NT2/D1 (cell line): ENCODE results near the gene NOG.

ENCODE experiments used
- DNase-seq: peaks from one replicate; pipeline ENCODE4 v3.0.0-alpha.2; 2011; ENCODE audit warnings: low read depth, low spot score
- H3K27me3 ChIP-seq: 2 replicates; pipeline ENCODE4 v1.6.0; 2011; ENCODE audit warnings: mild to moderate bottlenecking; ENCODE audit not compliant: insufficient read length, insufficient read depth
- H3K36me3 ChIP-seq: 2 replicates; pipeline ENCODE4 v1.6.1; 2011; ENCODE audit warnings: mild to moderate bottlenecking, low read length, mixed read lengths; ENCODE audit not compliant: insufficient read depth, insufficient read length
- H3K4me1 ChIP-seq: 2 replicates; pipeline ENCODE4 v1.5.1; 2011; ENCODE audit not compliant: insufficient read depth, insufficient read length
- H3K4me3 ChIP-seq: 2 replicates; pipeline ENCODE4 v1.5.1; 2011; ENCODE audit warnings: low read depth; ENCODE audit not compliant: insufficient read length
- H3K9ac ChIP-seq: 2 replicates; pipeline ENCODE4 v1.6.0; 2011; ENCODE audit warnings: low read depth; ENCODE audit not compliant: insufficient read length
- H3K9me3 ChIP-seq: 2 replicates; pipeline ENCODE4 v1.5.1; 2011; ENCODE audit warnings: mild to moderate bottlenecking, low read length; ENCODE audit not compliant: insufficient read depth
- SUZ12 ChIP-seq: IDR thresholded peaks from 2 replicates; pipeline ENCODE4 v1.6.1; 2011; ENCODE audit not compliant: insufficient read length, insufficient read depth; ENCODE audit errors: extremely low read depth
- YY1 ChIP-seq: IDR thresholded peaks from 2 replicates; pipeline ENCODE4 v1.6.1; 2011; ENCODE audit not compliant: insufficient read length, insufficient read depth
- ZNF274 ChIP-seq: IDR thresholded peaks from 2 replicates; pipeline ENCODE4 v1.6.1; 2011; ENCODE audit warnings: mild to moderate bottlenecking, low read depth, low read length

NOG gene

DNA sequence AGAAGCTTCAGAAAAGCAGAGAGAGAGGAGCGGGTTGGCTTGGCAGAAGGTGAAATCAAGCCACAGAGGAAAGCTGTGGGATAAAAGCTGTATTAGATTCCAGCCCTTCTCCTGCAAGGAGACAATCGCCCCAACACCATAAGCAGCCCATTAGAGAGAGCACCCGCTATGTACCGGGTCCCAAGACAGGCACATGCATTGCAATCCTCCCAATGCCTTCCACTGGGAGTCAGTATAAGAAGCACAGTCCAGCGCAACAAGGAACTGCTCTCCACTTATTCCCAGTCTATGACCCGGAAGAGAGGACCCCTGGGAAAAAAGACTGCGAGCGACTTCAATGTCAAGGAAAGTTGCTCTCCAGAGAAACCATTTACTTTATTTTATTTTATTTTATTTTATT, 43.8 kb downstream of the NOG start:
- peaks cover 3% of the 10 kb centered on the region for H3K4me1 ChIP-seq
- H3K9ac ChIP-seq, result no peak overlapping the region
- no peaks in the 10 kb centered on the region for H3K27me3 ChIP-seq
- DNase-seq, result no peak
- no peaks in the 10 kb centered on the region for H3K9me3 ChIP-seq
- TF ChIP-seq YY1 (no peak), ZNF274 (no peak), SUZ12 (no peak)
- no peak overlapping the region for H3K4me3 ChIP-seq
- H3K36me3 ChIP-seq, result no peaks in the 10 kb centered on the region

DNA sequence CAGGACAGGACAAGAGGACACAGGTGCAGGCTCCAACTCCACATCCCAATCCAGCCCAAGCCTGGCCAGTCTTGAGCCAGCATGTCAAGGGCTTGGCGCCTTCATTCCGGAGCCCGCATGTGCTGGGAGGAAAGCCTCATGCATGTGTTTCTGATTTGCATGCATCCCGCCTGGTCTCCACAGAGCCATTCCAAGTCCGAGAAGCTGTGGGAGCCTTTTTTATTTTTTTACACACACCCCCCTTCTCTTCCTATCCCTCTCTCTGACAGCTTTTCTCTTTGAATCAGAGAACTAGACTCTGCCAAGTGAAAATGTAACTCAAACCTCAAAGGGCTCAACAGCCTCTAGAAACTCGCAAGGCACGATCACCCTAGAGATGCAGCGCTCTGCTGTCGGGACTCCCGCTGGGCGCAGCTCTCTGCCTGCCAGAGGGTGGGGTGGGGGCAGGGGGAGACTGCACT, 45.1 kb downstream of the NOG start:
- no peak for DNase-seq
- Histone ChIP-seq H3K27me3 (no peaks in the 10 kb centered on the region), H3K9ac (no peak overlapping the region), H3K4me1 (peaks cover 3% of the 10 kb centered on the region), H3K9me3 (no peaks in the 10 kb centered on the region), H3K36me3 (no peaks in the 10 kb centered on the region), H3K4me3 (no peak overlapping the region)
- TF ChIP-seq ZNF274, result no peak
- no peak for TF ChIP-seq SUZ12
- no peak for TF ChIP-seq YY1

DNA sequence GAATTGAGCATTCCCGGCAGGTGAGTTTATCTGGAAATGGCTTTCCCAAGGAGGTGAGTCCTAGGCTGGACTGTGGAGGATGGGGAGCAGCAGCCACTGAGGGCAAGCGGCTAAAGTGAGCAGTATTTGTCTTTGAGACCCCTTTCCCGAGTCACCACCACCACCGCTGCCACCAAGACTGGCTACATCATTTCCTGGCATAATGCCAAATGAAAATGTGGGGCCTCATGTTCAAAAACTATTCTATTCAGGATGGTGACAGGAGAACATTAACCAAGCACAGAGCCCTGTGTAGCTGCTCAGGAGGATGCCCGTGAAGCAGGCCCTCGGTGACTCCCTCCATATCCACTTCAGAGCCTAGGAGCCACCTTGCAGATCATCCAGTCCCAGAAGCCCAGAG, 46.0 kb downstream of the NOG start:
- H3K4me3 ChIP-seq, result no peak overlapping the region
- no peaks in the 10 kb centered on the region for H3K9me3 ChIP-seq
- DNase-seq, result no peak
- no peaks in the 10 kb centered on the region for H3K27me3 ChIP-seq
- no peak overlapping the region for H3K9ac ChIP-seq
- H3K4me1 ChIP-seq, result peaks cover 3% of the 10 kb centered on the region
- TF ChIP-seq YY1, result no peak
- no peak for TF ChIP-seq ZNF274
- no peak for TF ChIP-seq SUZ12
- H3K36me3 ChIP-seq, result no peaks in the 10 kb centered on the region

DNA sequence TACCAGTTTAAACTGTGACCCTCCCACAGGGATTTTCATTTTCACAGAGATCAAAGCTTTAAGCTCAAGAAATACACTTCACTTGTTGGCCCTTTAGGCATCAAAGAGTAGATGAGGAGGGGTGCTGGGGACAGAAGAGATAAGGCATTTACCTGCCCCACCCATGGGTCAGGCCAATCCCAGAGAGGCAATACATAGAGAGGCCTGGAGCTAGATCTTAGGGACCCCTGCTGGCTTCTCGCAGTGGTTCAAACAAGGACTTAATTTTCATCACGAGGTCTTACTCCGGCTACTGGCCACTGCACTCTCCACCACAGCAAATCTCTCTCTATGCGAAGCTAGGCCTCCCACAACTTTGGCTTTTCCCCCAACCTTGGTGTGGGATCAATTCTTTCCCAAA, 46.6 kb downstream of the NOG start:
- Histone ChIP-seq H3K9me3 (no peaks in the 10 kb centered on the region), H3K4me3 (no peak overlapping the region), H3K9ac (no peak overlapping the region), H3K27me3 (no peaks in the 10 kb centered on the region), H3K36me3 (no peaks in the 10 kb centered on the region), H3K4me1 (peaks cover 3% of the 10 kb centered on the region)
- no peak for TF ChIP-seq ZNF274
- TF ChIP-seq YY1, result no peak
- TF ChIP-seq SUZ12, result no peak
- DNase-seq, result no peak

DNA sequence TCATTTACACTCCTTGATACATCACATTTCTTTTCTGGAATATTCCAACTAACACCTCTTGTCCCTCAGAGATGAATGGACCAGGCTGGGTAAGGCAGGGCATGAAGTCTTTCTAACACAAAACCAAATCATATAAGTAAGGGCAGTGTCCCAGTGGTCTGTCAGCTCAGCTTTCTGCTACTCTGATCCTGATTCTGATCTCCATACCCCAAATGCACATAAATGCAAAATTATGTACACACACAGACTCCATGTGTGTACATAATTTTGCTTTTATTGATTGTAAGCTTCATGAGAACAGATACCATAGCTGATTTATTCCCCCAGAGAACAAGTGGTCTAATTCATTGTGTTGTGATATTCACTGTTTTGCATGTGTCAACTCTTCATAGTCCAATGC, 47.9 kb downstream of the NOG start:
- H3K36me3 ChIP-seq, result no peaks in the 10 kb centered on the region
- DNase-seq, result no peak
- no peak overlapping the region for H3K4me3 ChIP-seq
- H3K9ac ChIP-seq, result no peak overlapping the region
- H3K4me1 ChIP-seq, result peaks cover 3% of the 10 kb centered on the region
- H3K27me3 ChIP-seq, result no peaks in the 10 kb centered on the region
- TF ChIP-seq YY1 (no peak), ZNF274 (no peak), SUZ12 (no peak)
- H3K9me3 ChIP-seq, result no peaks in the 10 kb centered on the region

DNA sequence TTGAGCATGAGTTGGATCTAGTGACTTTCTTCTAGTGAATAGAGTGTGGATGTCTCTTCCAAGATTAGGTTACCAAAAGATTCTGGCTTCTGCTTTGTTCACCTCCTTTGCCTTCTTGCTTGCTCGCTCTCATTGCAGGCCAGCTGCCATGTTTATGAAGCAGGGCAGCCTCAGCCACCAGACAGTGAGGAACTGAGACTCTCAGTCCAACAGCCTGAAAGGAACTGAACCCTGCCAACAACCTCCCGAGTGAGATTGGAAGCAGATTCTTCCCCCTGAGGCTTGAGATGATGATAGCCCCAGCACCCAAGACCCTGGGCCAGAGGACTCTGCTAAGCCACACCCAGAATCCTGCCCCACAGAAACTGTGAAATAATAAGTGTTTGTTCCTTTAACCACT, 48.4 kb downstream of the NOG start:
- Histone ChIP-seq H3K36me3 (no peaks in the 10 kb centered on the region), H3K4me3 (no peak overlapping the region), H3K27me3 (no peaks in the 10 kb centered on the region), H3K9me3 (no peaks in the 10 kb centered on the region), H3K9ac (no peak overlapping the region), H3K4me1 (peaks cover 3% of the 10 kb centered on the region)
- TF ChIP-seq SUZ12, result no peak
- TF ChIP-seq YY1, result no peak
- no peak for TF ChIP-seq ZNF274
- DNase-seq, result no peak

DNA sequence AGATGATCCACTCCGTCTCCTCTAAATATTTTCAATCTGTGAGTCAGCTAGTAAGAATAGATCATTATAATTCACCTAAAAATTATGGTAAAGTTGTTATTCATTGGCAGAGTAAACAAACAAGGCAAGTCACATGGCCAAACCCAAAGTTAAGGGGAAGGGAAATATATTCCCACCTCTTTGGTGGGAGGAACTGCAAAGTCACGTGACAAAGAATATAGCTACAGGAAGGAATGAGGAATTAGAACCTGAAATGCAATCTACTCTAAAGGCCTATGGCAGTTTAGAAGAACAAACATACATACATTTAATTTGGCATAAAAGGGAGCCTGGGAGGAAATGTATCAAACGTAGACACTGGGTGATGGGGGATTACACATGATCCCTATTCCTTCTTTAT, 48.9 kb downstream of the NOG start:
- Histone ChIP-seq H3K4me3 (no peak overlapping the region), H3K36me3 (no peaks in the 10 kb centered on the region), H3K9ac (no peak overlapping the region), H3K4me1 (peaks cover 3% of the 10 kb centered on the region), H3K27me3 (no peaks in the 10 kb centered on the region), H3K9me3 (no peaks in the 10 kb centered on the region)
- DNase-seq, result no peak
- TF ChIP-seq YY1, result no peak
- TF ChIP-seq ZNF274, result no peak
- TF ChIP-seq SUZ12, result no peak
